ENCODE results near the gene OR2AK2. TPM values are rescaled to one million over a fixed set of nuclear protein-coding genes. Genes with fewer than 3 reads are reported as not detected.
"Not testable (repeated sequence)": the region's sequence is repeated elsewhere in the genome, so short reads cannot be mapped to it uniquely, and the experiment has no call there.

The OR2AK2 gene
- total RNA-seq = not detected

- Mint-ChIP-seq H3K9me3 (peaks cover 15% of the 10 kb centered on the region), H3K4me1 (ENCODE audit: low read depth in 2 of 2) (peaks cover 0 to 4% of the 10 kb centered on the region in 2 donors), H3K4me3 (no peak within 1 kb of the TSS), H3K27ac (no peak within 1 kb of the TSS), H3K27me3 (no peaks in the 10 kb centered on the region), H3K36me3 (peaks cover 5% of the 10 kb centered on the region)
- no peak for DNase-seq (ENCODE audit: low spot score)
- no peak for ATAC-seq
Observed at GRCh38 chr1:247964933-247965332, at the start of gene OR2AK2. TSS of gene OR2AK2 (plus strand) at chr1:247965233. CDS start at chr1:247965377, 144 bp downstream.

- Mint-ChIP-seq H3K27ac (no peak within 1 kb of the TSS), H3K36me3 (no peaks in the 10 kb centered on the region), H3K27me3 (peaks cover 7 to 13% of the 10 kb centered on the region in 2 donors), H3K9me3 (no peaks in the 10 kb centered on the region), H3K4me3 (no peak within 1 kb of the TSS), H3K4me1 (ENCODE audit: low read depth in 2 of 2) (no peaks in the 10 kb centered on the region)
- no peak for ATAC-seq
- DNase-seq (ENCODE audit: low spot score) = no peak
Observed at GRCh38 chr1:247919952-247920351, 45.1 kb upstream of the OR2AK2 start, which contains the start of gene OR2T8. TSS of gene OR2T8 (plus strand) at chr1:247920252. CDS start at chr1:247921018, 766 bp downstream.

- no peaks in the 10 kb centered on the region for H3K9me3 Mint-ChIP-seq
- H3K36me3 Mint-ChIP-seq = no peaks in the 10 kb centered on the region
- peaks cover 0 to 6% of the 10 kb centered on the region in 2 donors for H3K27me3 Mint-ChIP-seq
- ATAC-seq = no peak
- DNase-seq (ENCODE audit: low spot score) = no peak
- no peaks in the 10 kb centered on the region for H3K4me1 Mint-ChIP-seq (ENCODE audit: low read depth in 2 of 2)
- no peak overlapping the region for H3K4me3 Mint-ChIP-seq
- H3K27ac Mint-ChIP-seq = no peak overlapping the region
Observed at GRCh38 chr1:247923941-247924340, 41.1 kb upstream of the OR2AK2 start.

GRCh38 chr1:247924868-247925267, 40.2 kb upstream of the OR2AK2 start, which contains the start of gene OR2AJ1:
TSS of gene OR2AJ1 (plus strand) at chr1:247924889. CDS start at chr1:247933769, 8,880 bp downstream.
- Mint-ChIP-seq H3K4me1 (ENCODE audit: low read depth in 2 of 2) (no peaks in the 10 kb centered on the region), H3K27ac (no peak within 1 kb of the TSS), H3K4me3 (no peak within 1 kb of the TSS), H3K9me3 (no peaks in the 10 kb centered on the region), H3K27me3 (peaks cover under 1 to 9% of the 10 kb centered on the region in 2 donors), H3K36me3 (no peaks in the 10 kb centered on the region)
- ATAC-seq (no peak), DNase-seq (ENCODE audit: low spot score) (no peak)

- peaks cover 2% of the 10 kb centered on the region for H3K9me3 Mint-ChIP-seq
- no peak for ATAC-seq
- no peak for DNase-seq (ENCODE audit: low spot score)
- H3K4me1 Mint-ChIP-seq (ENCODE audit: low read depth in 2 of 2) = peaks cover 0 to 3% of the 10 kb centered on the region in 2 donors
- H3K36me3 Mint-ChIP-seq = no peaks in the 10 kb centered on the region
- no peak overlapping the region for H3K27ac Mint-ChIP-seq
- H3K27me3 Mint-ChIP-seq = peaks cover 6 to 11% of the 10 kb centered on the region in 2 donors
- no peak overlapping the region for H3K4me3 Mint-ChIP-seq
Observed at GRCh38 chr1:247933989-247934388, 31.0 kb upstream of the OR2AK2 start.

GRCh38 chr1:247935781-247936180, 29.3 kb upstream of the OR2AK2 start:
- H3K27me3 Mint-ChIP-seq = peaks cover 4 to 5% of the 10 kb centered on the region in 2 donors
- peaks cover 2% of the 10 kb centered on the region for H3K9me3 Mint-ChIP-seq
- H3K4me1 Mint-ChIP-seq (ENCODE audit: low read depth in 2 of 2) = peaks cover 0 to 3% of the 10 kb centered on the region in 2 donors
- no peak overlapping the region for H3K4me3 Mint-ChIP-seq
- ATAC-seq (no peak), DNase-seq (ENCODE audit: low spot score) (no peak)
- H3K27ac Mint-ChIP-seq = no peak overlapping the region
- no peaks in the 10 kb centered on the region for H3K36me3 Mint-ChIP-seq

GRCh38 chr1:247936415-247936814, 28.6 kb upstream of the OR2AK2 start:
- ATAC-seq (no peak), DNase-seq (ENCODE audit: low spot score) (no peak)
- H3K4me1 Mint-ChIP-seq (ENCODE audit: low read depth in 2 of 2) = peaks cover 0 to 3% of the 10 kb centered on the region in 2 donors

GRCh38 chr1:247936965-247937734, 27.9 kb upstream of the OR2AK2 start:
- H3K27ac Mint-ChIP-seq = not testable (repeated sequence)

More at GRCh38 chr1:247936415-247936814, 28.6 kb upstream of the OR2AK2 start:
- Mint-ChIP-seq H3K9me3 (peaks cover 2% of the 10 kb centered on the region), H3K27me3 (peaks cover 0 to 5% of the 10 kb centered on the region in 2 donors), H3K4me3 (no peak overlapping the region), H3K27ac (no peak overlapping the region), H3K36me3 (no peaks in the 10 kb centered on the region)

GRCh38 chr1:247942624-247943023, 22.4 kb upstream of the OR2AK2 start:
- peaks cover 0 to 2% of the 10 kb centered on the region in 2 donors for H3K27me3 Mint-ChIP-seq

More at GRCh38 chr1:247936965-247937734, 27.9 kb upstream of the OR2AK2 start:
- not testable (repeated sequence) for H3K9me3 Mint-ChIP-seq; H3K36me3 Mint-ChIP-seq; H3K4me1 Mint-ChIP-seq (ENCODE audit: low read depth in 2 of 2); H3K27me3 Mint-ChIP-seq
- H3K4me3 Mint-ChIP-seq = peak overlapping the region; percentile 76
- peak; percentile 98 for ATAC-seq
- peak; percentile 85 for DNase-seq (ENCODE audit: low spot score)

GRCh38 chr1:247948558-247948957, 16.5 kb upstream of the OR2AK2 start, which contains the start of gene OR2L8:
TSS of gene OR2L8 (plus strand) at chr1:247948858. CDS start at chr1:247948858, 0 bp downstream.
- DNase-seq (ENCODE audit: low spot score) = no peak
- Mint-ChIP-seq H3K27ac (no peak within 1 kb of the TSS), H3K36me3 (no peaks in the 10 kb centered on the region), H3K4me3 (no peak within 1 kb of the TSS), H3K27me3 (no peaks in the 10 kb centered on the region), H3K9me3 (peaks cover 3% of the 10 kb centered on the region), H3K4me1 (ENCODE audit: low read depth in 2 of 2) (no peaks in the 10 kb centered on the region)
- no peak for ATAC-seq

More at GRCh38 chr1:247942624-247943023, 22.4 kb upstream of the OR2AK2 start:
- Mint-ChIP-seq H3K27ac (no peak overlapping the region), H3K4me1 (ENCODE audit: low read depth in 2 of 2) (no peaks in the 10 kb centered on the region), H3K9me3 (peaks cover 3% of the 10 kb centered on the region), H3K36me3 (no peaks in the 10 kb centered on the region), H3K4me3 (no peak overlapping the region)
- no peak for DNase-seq (ENCODE audit: low spot score)
- no peak for ATAC-seq

- peaks cover 4% of the 10 kb centered on the region for H3K9me3 Mint-ChIP-seq
- no peak overlapping the region for H3K27ac Mint-ChIP-seq
- ATAC-seq = no peak
Observed at GRCh38 chr1:247953408-247953807, 11.6 kb upstream of the OR2AK2 start.

GRCh38 chr1:247961791-247962190, 3.2 kb upstream of the OR2AK2 start:
- Mint-ChIP-seq H3K4me3 (no peak overlapping the region), H3K4me1 (ENCODE audit: low read depth in 2 of 2) (peaks cover 0 to 1% of the 10 kb centered on the region in 2 donors), H3K36me3 (peaks cover 9% of the 10 kb centered on the region), H3K27me3 (no peaks in the 10 kb centered on the region), H3K9me3 (peaks cover 18% of the 10 kb centered on the region), H3K27ac (no peak overlapping the region)
- ATAC-seq (no peak), DNase-seq (ENCODE audit: low spot score) (no peak)

More at GRCh38 chr1:247953408-247953807, 11.6 kb upstream of the OR2AK2 start:
- Mint-ChIP-seq H3K4me3 (no peak overlapping the region), H3K4me1 (ENCODE audit: low read depth in 2 of 2) (no peaks in the 10 kb centered on the region), H3K27me3 (no peaks in the 10 kb centered on the region), H3K36me3 (peaks cover 9% of the 10 kb centered on the region)
- DNase-seq (ENCODE audit: low spot score) = no peak

- peaks cover 2% of the 10 kb centered on the region for H3K36me3 Mint-ChIP-seq
- no peak for DNase-seq (ENCODE audit: low spot score)
- ATAC-seq = peak in 1 of 2 donors; percentile 20
- H3K4me3 Mint-ChIP-seq = no peak overlapping the region
- H3K4me1 Mint-ChIP-seq (ENCODE audit: low read depth in 2 of 2) = peaks cover 0 to 4% of the 10 kb centered on the region in 2 donors
- no peaks in the 10 kb centered on the region for H3K27me3 Mint-ChIP-seq
- no peak overlapping the region for H3K27ac Mint-ChIP-seq
- H3K9me3 Mint-ChIP-seq = peaks cover 18% of the 10 kb centered on the region
Observed at GRCh38 chr1:247962911-247963588, 2.0 kb upstream of the OR2AK2 start.

Data from natural killer cell treated with Interleukin-12 subunit alpha and Interleukin-12 subunit beta and Interleukin-15 and Interleukin-18, amount 100 ng/mL, for 72 hours (primary cell).